Hepatocyte (in vitro differentiated cells): ENCODE data around the gene TTBK1. TPM values are rescaled to one million over a fixed set of nuclear protein-coding genes. Genes with fewer than 3 reads are reported as not detected.

Experiments
- DNase-seq: peaks from one replicate; pipeline ENCODE4 v3.0.0-alpha.2; 2016; ENCODE audit warnings: low spot score
- H2AFZ ChIP-seq: fragments of 200-600 bp; sonication (generic); 2 replicates; pipeline ENCODE4 v1.6.0; 2016; ENCODE audit warnings: antibody characterized with exemption, mild to moderate bottlenecking
- H3K27ac ChIP-seq: fragments of 200-600 bp; sonication (generic); 2 replicates; pipeline ENCODE4 v1.5.1; 2016; ENCODE audit warnings: mild to moderate bottlenecking
- H3K27me3 ChIP-seq: fragments of 200-600 bp; sonication (generic); 2 replicates; pipeline ENCODE4 v1.6.1; 2016
- H3K36me3 ChIP-seq: fragments of 200-600 bp; sonication (generic); replicated peaks from 2 replicates; pipeline ENCODE4 v1.5.1; 2016; ENCODE audit warnings: low read depth; ENCODE audit not compliant: insufficient read depth
- H3K4me1 ChIP-seq: fragments of 200-600 bp; sonication (generic); 2 replicates; pipeline ENCODE4 v1.5.1; 2016; ENCODE audit warnings: mild to moderate bottlenecking, moderate library complexity; ENCODE audit not compliant: insufficient read depth
- H3K4me2 ChIP-seq: fragments of 200-600 bp; sonication (generic); 2 replicates; pipeline ENCODE4 v1.6.0; 2016
- H3K4me3 ChIP-seq: fragments of 200-600 bp; sonication (generic); 2 replicates; pipeline ENCODE4 v1.5.1; 2016; ENCODE audit warnings: mild to moderate bottlenecking
- H3K79me2 ChIP-seq: fragments of 200-600 bp; sonication (generic); 2 replicates; pipeline ENCODE4 v1.6.0; 2017; ENCODE audit warnings: mild to moderate bottlenecking
- H3K9me2 ChIP-seq: fragments of 200-600 bp; sonication (generic); replicated peaks from 2 replicates; pipeline ENCODE4 v1.6.0; 2017; ENCODE audit warnings: mild to moderate bottlenecking; ENCODE audit not compliant: insufficient read depth
- H3K9me3 ChIP-seq: fragments of 200-600 bp; sonication (generic); 2 replicates; pipeline ENCODE4 v1.5.1; 2016; ENCODE audit warnings: low read depth, mild to moderate bottlenecking
- H4K20me1 ChIP-seq: fragments of 200-600 bp; sonication (generic); 2 replicates; pipeline ENCODE4 v1.6.0; 2016; ENCODE audit warnings: mild to moderate bottlenecking; ENCODE audit not compliant: insufficient read depth, poor library complexity, severe bottlenecking
- CTCF ChIP-seq: fragments of 200-600 bp; sonication (generic); IDR thresholded peaks from 2 replicates; pipeline ENCODE4 v1.5.1; 2016; ENCODE audit warnings: antibody characterized with exemption, mild to moderate bottlenecking; ENCODE audit not compliant: poor library complexity
- EZH2 ChIP-seq: fragments of 200-600 bp; sonication (generic); IDR thresholded peaks from 2 replicates; pipeline ENCODE4 v1.6.1; 2016; ENCODE audit warnings: antibody characterized with exemption, mild to moderate bottlenecking, borderline replicate concordance
- EZH2phosphoT487 ChIP-seq: fragments of 200-600 bp; sonication (generic); IDR thresholded peaks from one replicate; pipeline ENCODE4 v1.6.1; 2018; ENCODE audit warnings: antibody characterized with exemption, mild to moderate bottlenecking, low read depth, moderate library complexity; ENCODE audit not compliant: unreplicated experiment, severe bottlenecking
- WGBS: methylation state at CpG from one replicate; pipeline ENCODE4 v1.1.6; 2016; ENCODE audit warnings: low lambda C conversion rate; ENCODE audit errors: missing lambda C conversion rate; 5-methylcytosine and 5-hydroxymethylcytosine counted together
- polyA plus RNA-seq: library from polyadenylated mRNA; unstranded; fragments of >200 nt; fragmentation: Nextera tagmentation; extraction: Ambion mirVana; gene quantifications from 2 replicates; pipeline ENCODE4 v1.2.1, GENCODE V29; 2016
- total RNA-seq: library from RNA; depleted of rRNA; stranded (reverse); fragments of >200 nt; gene quantifications from 2 replicates; pipeline ENCODE4 v1.2.3, GENCODE V29; 2014

TTBK1 gene
- total and polyA plus RNA-seq, 2 experiments from 2014 or later: 0.34 to 1.1 TPM

- no peaks in the 10 kb centered on the region for H3K36me3 ChIP-seq
- no peaks in the 10 kb centered on the region for H3K27me3 ChIP-seq
- H3K4me3 ChIP-seq: no peak overlapping the region
- DNase-seq: no peak
- no peaks in the 10 kb centered on the region for H3K4me1 ChIP-seq
- H2AFZ ChIP-seq: no peak overlapping the region
- no peaks in the 10 kb centered on the region for H3K79me2 ChIP-seq
- H3K27ac ChIP-seq: no peak overlapping the region
- TF ChIP-seq EZH2: no peak
- no peak for TF ChIP-seq EZH2phosphoT487
- TF ChIP-seq CTCF: no peak
- H4K20me1 ChIP-seq: no peaks in the 10 kb centered on the region
- H3K9me2 ChIP-seq: no peaks in the 10 kb centered on the region
- no peaks in the 10 kb centered on the region for H3K9me3 ChIP-seq
- no peak overlapping the region for H3K4me2 ChIP-seq
- WGBS: 94% methylated on average over 6 of the region's 6 CpGs
These were observed 42.7 kb upstream of the TTBK1 start for GRCh38 chr6:43200541-43200940.

- no peaks in the 10 kb centered on the region for H4K20me1 ChIP-seq
- no peaks in the 10 kb centered on the region for H3K27me3 ChIP-seq
- H3K27ac ChIP-seq: no peak overlapping the region
- TF ChIP-seq EZH2: no peak
- TF ChIP-seq EZH2phosphoT487: no peak
- no peak for TF ChIP-seq CTCF
- 90% methylated on average over 5 of the region's 5 CpGs for WGBS
- H3K4me3 ChIP-seq: no peak overlapping the region
- no peaks in the 10 kb centered on the region for H3K9me2 ChIP-seq
- no peak overlapping the region for H2AFZ ChIP-seq
- no peak overlapping the region for H3K4me2 ChIP-seq
- no peaks in the 10 kb centered on the region for H3K4me1 ChIP-seq
- no peaks in the 10 kb centered on the region for H3K79me2 ChIP-seq
- no peak for DNase-seq
- no peaks in the 10 kb centered on the region for H3K36me3 ChIP-seq
- no peaks in the 10 kb centered on the region for H3K9me3 ChIP-seq
These were observed 40.8 kb upstream of the TTBK1 start for GRCh38 chr6:43202451-43202850.

- 94% methylated on average over 17 of the region's 17 CpGs for whole genome bisulfite sequencing
These were observed 40.1 kb upstream of the TTBK1 start for GRCh38 chr6:43203029-43203717.

More at GRCh38 chr6:43203029-43203717, 40.1 kb upstream of the TTBK1 start:
- H3K27me3 ChIP-seq: no peaks in the 10 kb centered on the region
- TF ChIP-seq CTCF (no peak), EZH2phosphoT487 (no peak), EZH2 (no peak)
- no peak for DNase-seq
- H3K9me3 ChIP-seq: no peaks in the 10 kb centered on the region
- H3K4me2 ChIP-seq: no peak overlapping the region
- H3K36me3 ChIP-seq: no peaks in the 10 kb centered on the region
- H4K20me1 ChIP-seq: no peaks in the 10 kb centered on the region
- no peak overlapping the region for H2AFZ ChIP-seq
- H3K79me2 ChIP-seq: no peaks in the 10 kb centered on the region
- no peak overlapping the region for H3K27ac ChIP-seq
- H3K4me3 ChIP-seq: no peak overlapping the region
- H3K9me2 ChIP-seq: no peaks in the 10 kb centered on the region
- no peaks in the 10 kb centered on the region for H3K4me1 ChIP-seq
